ENCODE results near the gene IL12A.

- TF ChIP-seq MXI1 (conservative IDR thresholded peaks at IDR 0.05; ENCODE audit: poor library complexity, severe bottlenecking) (no peak), POLR2AphosphoS5 (IDR thresholded peaks at IDR 0.05) (no peak), EZH2 (IDR thresholded peaks at IDR 0.05; ENCODE audit: borderline replicate concordance, insufficient read depth, low read length, poor library complexity, severe bottlenecking) (no peak), SMC3 (conservative IDR thresholded peaks at IDR 0.05; ENCODE audit: poor library complexity) (no peak), EP300 (conservative IDR thresholded peaks at IDR 0.05; ENCODE audit: poor library complexity, severe bottlenecking) (no peak), TAF1 (IDR thresholded peaks at IDR 0.05; ENCODE audit: low read depth) (no peak), RAD21 (conservative IDR thresholded peaks at IDR 0.05) (no peak)
- TF ChIP-seq, protein P1, sequence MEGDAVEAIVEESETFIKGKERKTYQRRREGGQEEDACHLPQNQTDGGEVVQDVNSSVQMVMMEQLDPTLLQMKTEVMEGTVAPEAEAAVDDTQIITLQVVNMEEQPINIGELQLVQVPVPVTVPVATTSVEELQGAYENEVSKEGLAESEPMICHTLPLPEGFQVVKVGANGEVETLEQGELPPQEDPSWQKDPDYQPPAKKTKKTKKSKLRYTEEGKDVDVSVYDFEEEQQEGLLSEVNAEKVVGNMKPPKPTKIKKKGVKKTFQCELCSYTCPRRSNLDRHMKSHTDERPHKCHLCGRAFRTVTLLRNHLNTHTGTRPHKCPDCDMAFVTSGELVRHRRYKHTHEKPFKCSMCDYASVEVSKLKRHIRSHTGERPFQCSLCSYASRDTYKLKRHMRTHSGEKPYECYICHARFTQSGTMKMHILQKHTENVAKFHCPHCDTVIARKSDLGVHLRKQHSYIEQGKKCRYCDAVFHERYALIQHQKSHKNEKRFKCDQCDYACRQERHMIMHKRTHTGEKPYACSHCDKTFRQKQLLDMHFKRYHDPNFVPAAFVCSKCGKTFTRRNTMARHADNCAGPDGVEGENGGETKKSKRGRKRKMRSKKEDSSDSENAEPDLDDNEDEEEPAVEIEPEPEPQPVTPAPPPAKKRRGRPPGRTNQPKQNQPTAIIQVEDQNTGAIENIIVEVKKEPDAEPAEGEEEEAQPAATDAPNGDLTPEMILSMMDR (IDR thresholded peaks at IDR 0.05; ENCODE audit: poor library complexity, severe bottlenecking) = no peak
- TF ChIP-seq, protein P2, sequence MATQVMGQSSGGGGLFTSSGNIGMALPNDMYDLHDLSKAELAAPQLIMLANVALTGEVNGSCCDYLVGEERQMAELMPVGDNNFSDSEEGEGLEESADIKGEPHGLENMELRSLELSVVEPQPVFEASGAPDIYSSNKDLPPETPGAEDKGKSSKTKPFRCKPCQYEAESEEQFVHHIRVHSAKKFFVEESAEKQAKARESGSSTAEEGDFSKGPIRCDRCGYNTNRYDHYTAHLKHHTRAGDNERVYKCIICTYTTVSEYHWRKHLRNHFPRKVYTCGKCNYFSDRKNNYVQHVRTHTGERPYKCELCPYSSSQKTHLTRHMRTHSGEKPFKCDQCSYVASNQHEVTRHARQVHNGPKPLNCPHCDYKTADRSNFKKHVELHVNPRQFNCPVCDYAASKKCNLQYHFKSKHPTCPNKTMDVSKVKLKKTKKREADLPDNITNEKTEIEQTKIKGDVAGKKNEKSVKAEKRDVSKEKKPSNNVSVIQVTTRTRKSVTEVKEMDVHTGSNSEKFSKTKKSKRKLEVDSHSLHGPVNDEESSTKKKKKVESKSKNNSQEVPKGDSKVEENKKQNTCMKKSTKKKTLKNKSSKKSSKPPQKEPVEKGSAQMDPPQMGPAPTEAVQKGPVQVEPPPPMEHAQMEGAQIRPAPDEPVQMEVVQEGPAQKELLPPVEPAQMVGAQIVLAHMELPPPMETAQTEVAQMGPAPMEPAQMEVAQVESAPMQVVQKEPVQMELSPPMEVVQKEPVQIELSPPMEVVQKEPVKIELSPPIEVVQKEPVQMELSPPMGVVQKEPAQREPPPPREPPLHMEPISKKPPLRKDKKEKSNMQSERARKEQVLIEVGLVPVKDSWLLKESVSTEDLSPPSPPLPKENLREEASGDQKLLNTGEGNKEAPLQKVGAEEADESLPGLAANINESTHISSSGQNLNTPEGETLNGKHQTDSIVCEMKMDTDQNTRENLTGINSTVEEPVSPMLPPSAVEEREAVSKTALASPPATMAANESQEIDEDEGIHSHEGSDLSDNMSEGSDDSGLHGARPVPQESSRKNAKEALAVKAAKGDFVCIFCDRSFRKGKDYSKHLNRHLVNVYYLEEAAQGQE (IDR thresholded peaks at IDR 0.05; ENCODE audit: borderline replicate concordance) = no peak
Observed at GRCh38 chr3:160003520-160004128, 15.0 kb downstream of the IL12A start.

Measured in neural cell (in vitro differentiated cells).